Activated CD4-positive, alpha-beta T cell treated with anti-CD3 and anti-CD28 coated beads, Interleukin-10, Interleukin-2, amounts not matched to agents 100 ng/mL and 50 ng/mL, durations not matched to agents 16 hours and 8 hours (primary cell): ENCODE results near the gene RGN.
"Not testable (repeated sequence)": the region's sequence is repeated elsewhere in the genome, so short reads cannot be mapped to it uniquely, and the experiment has no call there.

Experiments used
- DNase-seq: peaks from one replicate; pipeline ENCODE4 v3.0.0-alpha.2; 2020

RGN gene

GRCh38 chrX:47124466-47124865, 46.2 kb downstream of the RGN start:
- not testable (repeated sequence) for DNase-seq

GRCh38 chrX:47129157-47129898, 51.1 kb downstream of the RGN start:
- peak; percentile 93 for DNase-seq

GRCh38 chrX:47129899-47130358, 51.7 kb downstream of the RGN start:
- DNase-seq, result no peak

GRCh38 chrX:47133493-47133892, 55.2 kb downstream of the RGN start:
- no peak for DNase-seq

- DNase-seq, result not testable (repeated sequence)
Observed at GRCh38 chrX:47135650-47136049, 57.4 kb downstream of the RGN start.

- no peak for DNase-seq
Observed at GRCh38 chrX:47138171-47138570, 59.9 kb downstream of the RGN start.
